HCT116 (cell line): Measurements from ENCODE around the gene STARD8. TPM values are rescaled to one million over a fixed set of nuclear protein-coding genes. Genes with fewer than 3 reads are reported as not detected.
"Not testable (repeated sequence)": the region's sequence is repeated elsewhere in the genome, so short reads cannot be mapped to it uniquely, and the experiment has no call there.

ENCODE experiments used
- ATAC-seq: fragments of 200-7000 bp; cut with Tn5 transposase; 2 replicates; pipeline ENCODE4 v1.9.1; 2020; ENCODE audit warnings: mild to moderate bottlenecking, moderate library complexity
- BruUV-seq: library from RNA; stranded (reverse); fragments of 400-500 nt; replicated peaks from 2 replicates; lab custom pipeline; 2021; lab: Mats Ljungman, UMichigan
- CTCF ChIA-PET: fragments of 300-600 bp; sonication (Branson Sonifier 250); formaldehyde crosslinking; loops from one replicate; lab custom pipeline; 2021; ENCODE audit warnings: antibody characterized with exemption; lab: Charles Lee
- POLR2A ChIA-PET: fragments of 300-600, 350-600 bp; sonication (Branson Sonifier 250); formaldehyde crosslinking; loops from one replicate; lab custom pipeline; 2021; ENCODE audit warnings: antibody characterized with exemption; lab: Charles Lee
- RAD21 ChIA-PET, 2 experiments: fragments of 300-600 bp; sonication (Branson Sonifier 250); formaldehyde crosslinking; loops; one replicate each; lab custom pipeline; 2023; ENCODE audit warnings: low total read pairs in 2 of 2; ENCODE audit not compliant: uncharacterized antibody in 2 of 2, unreplicated experiment in 2 of 2, low non-redundant PET in 1 of 2; lab: Charles Lee
- DNase-seq: peaks from one replicate; pipeline ENCODE4 v3.0.0-alpha.2; 2010; ENCODE audit warnings: low read depth, low spot score
- H2AFZ ChIP-seq: fragments of 200-600 bp; shearing (Covaris generic), sonication (generic); 2 replicates; pipeline ENCODE4 v1.6.1; 2017; ENCODE audit warnings: low read depth, mixed run types, mixed read lengths, antibody characterized with exemption, low read length; ENCODE audit not compliant: poor library complexity, severe bottlenecking
- H3K27ac ChIP-seq: 2 replicates; pipeline ENCODE4 v1.5.1; 2012; ENCODE audit warnings: low read depth, low read length
- H3K27me3 ChIP-seq: fragments of 200-600 bp; sonication (generic); 2 replicates; pipeline ENCODE4 v1.6.1; 2016; ENCODE audit warnings: mixed run types, low read length, mixed read lengths; ENCODE audit not compliant: insufficient read depth
- H3K36me3 ChIP-seq, 2 experiments: fragments of 200-500 bp in 1 of 2; fragments of 200-600 bp in 1 of 2; sonication (Bioruptor generic) in 1 of 2; sonication (generic) in 1 of 2; 2 replicates each; pipeline versions ENCODE4 v1.5.1 to v1.6.1; 2014 to 2016; ENCODE audit warnings: low read length in 2 of 2, inconsistent platforms in 1 of 2, mixed read lengths in 1 of 2, mixed run types in 1 of 2; ENCODE audit not compliant: insufficient read depth in 2 of 2, control insufficient read depth in 1 of 2
- H3K4me1 ChIP-seq, 2 experiments: fragments of 200-600 bp in 1 of 2; sonication (generic) in 1 of 2; 2 replicates each; pipeline versions ENCODE4 v1.5.1 to v1.6.1; 2012 to 2017; ENCODE audit warnings: low read length in 2 of 2, inconsistent platforms in 1 of 2, mild to moderate bottlenecking in 1 of 2, mixed read lengths in 1 of 2, mixed run types in 1 of 2, moderate library complexity in 1 of 2; ENCODE audit not compliant: insufficient read depth in 2 of 2, control insufficient read depth in 1 of 2
- H3K4me2 ChIP-seq: fragments of 200-600 bp; sonication (generic); 2 replicates; pipeline ENCODE4 v1.6.1; 2017; ENCODE audit warnings: mixed run types, low read length, mixed read lengths
- H3K4me3 ChIP-seq, 2 experiments: fragments of 200-600 bp in 1 of 2; sonication (generic) in 1 of 2; replicated peaks in 1 of 2; 2 replicates each; pipeline ENCODE4 v1.5.1; 2011 to 2016; ENCODE audit warnings: low read length in 2 of 2, control low read depth in 1 of 2, low read depth in 1 of 2, mild to moderate bottlenecking in 1 of 2, mixed read lengths in 1 of 2, mixed run types in 1 of 2
- H3K79me2 ChIP-seq: fragments of 200-600 bp; sonication (generic); 2 replicates; pipeline ENCODE4 v1.6.1; 2017; ENCODE audit warnings: mild to moderate bottlenecking, mixed run types, low read length, moderate library complexity, mixed read lengths; ENCODE audit not compliant: insufficient read depth
- H3K9ac ChIP-seq: fragments of 200-600 bp; sonication (generic); 2 replicates; pipeline ENCODE4 v1.6.1; 2016; ENCODE audit warnings: low read length, mixed read lengths
- H3K9me2 ChIP-seq: fragments of 200-600 bp; sonication (generic), shearing (Covaris generic); 2 replicates; pipeline ENCODE4 v1.6.1; 2017; ENCODE audit warnings: mixed run types, mild to moderate bottlenecking, moderate library complexity; ENCODE audit not compliant: insufficient read depth
- H3K9me3 ChIP-seq, 2 experiments: fragments of 200-500 bp in 1 of 2; fragments of 200-600 bp in 1 of 2; sonication (Bioruptor generic) in 1 of 2; sonication (generic) in 1 of 2; 2 replicates each; pipeline ENCODE4 v1.6.1; 2014 to 2017; ENCODE audit warnings: low read length in 2 of 2, mixed read lengths in 2 of 2, inconsistent platforms in 1 of 2, low read depth in 1 of 2, mild to moderate bottlenecking in 1 of 2, mixed run types in 1 of 2, moderate library complexity in 1 of 2; ENCODE audit not compliant: control insufficient read depth in 1 of 2, insufficient read depth in 1 of 2
- H4K20me1 ChIP-seq: fragments of 200-600 bp; sonication (generic), shearing (Covaris generic); 2 replicates; pipeline ENCODE4 v1.6.1; 2017; ENCODE audit warnings: mixed run types, mild to moderate bottlenecking, moderate library complexity; ENCODE audit not compliant: insufficient read depth
- CBX3 ChIP-seq: IDR thresholded peaks from 2 replicates; pipeline ENCODE4 v1.6.1; 2012; ENCODE audit warnings: low read depth
- ELF1 ChIP-seq: IDR thresholded peaks from 2 replicates; pipeline ENCODE4 v1.6.1; 2012; ENCODE audit warnings: low read depth, borderline replicate concordance
- EZH2 ChIP-seq: fragments of 200-600 bp; sonication (generic); IDR thresholded peaks from 2 replicates; pipeline ENCODE4 v1.6.1; 2017; ENCODE audit warnings: antibody characterized with exemption, mixed run types
- JUND ChIP-seq: IDR thresholded peaks from 2 replicates; pipeline ENCODE4 v1.6.1; 2012
- SRF ChIP-seq: IDR thresholded peaks from 2 replicates; pipeline ENCODE4 v1.6.1; 2012; ENCODE audit warnings: low read depth
- YY1 ChIP-seq: IDR thresholded peaks from 2 replicates; pipeline ENCODE4 v1.6.1; 2011; ENCODE audit warnings: low read length, low read depth, moderate library complexity, mild to moderate bottlenecking; ENCODE audit not compliant: insufficient replicate concordance; ENCODE audit errors: extremely low read depth
- intact Hi-C: fragments of 100-400 bp; cut with micrococcal nuclease; formaldehyde crosslinking; loops from 2 replicates; pipeline ENCODE4 v1.10.0; 2022
- total RNA-seq: library from RNA; stranded (reverse); gene quantifications from one replicate; pipeline ENCODE4 v1.2.1, GENCODE V29; 2021; ENCODE audit not compliant: unreplicated experiment
- TF ChIP-seq, protein P1 (sequence below): IDR thresholded peaks from 2 replicates; pipeline ENCODE4 v1.6.1; 2011; ENCODE audit warnings: mild to moderate bottlenecking, low read length, moderate library complexity; ENCODE audit not compliant: insufficient replicate concordance; ENCODE audit errors: extremely low read depth

STARD8 gene
- total RNA-seq, 1 experiment from 2014 or later, result 5.4 TPM

DNA sequence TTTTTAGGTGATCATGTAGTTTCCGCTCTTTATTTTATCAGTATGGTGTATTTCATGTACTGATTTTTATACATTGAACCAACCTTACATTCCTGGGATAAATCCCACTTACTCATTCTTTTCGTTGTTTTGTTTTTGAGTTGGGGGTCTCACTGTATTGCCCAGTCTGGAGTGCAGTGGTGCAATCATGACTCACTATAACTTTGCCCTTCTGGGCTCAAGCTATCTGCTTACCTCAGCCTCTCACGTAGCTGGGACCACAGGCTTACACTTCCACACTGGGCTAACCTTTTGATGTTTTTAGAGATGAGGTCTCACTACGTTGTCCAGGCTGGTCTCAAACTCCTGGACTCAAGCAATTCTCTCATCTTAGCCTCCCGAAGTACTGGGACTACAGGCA lies 19.5 kb upstream of the STARD8 start:
- H3K36me3 ChIP-seq, result no peaks in the 10 kb centered on the region
- H2AFZ ChIP-seq, result no peak overlapping the region
- H3K4me3 ChIP-seq, result no peak overlapping the region
- H4K20me1 ChIP-seq, result no peaks in the 10 kb centered on the region
- DNase-seq (no peak), ATAC-seq (no peak)
- no peaks in the 10 kb centered on the region for H3K9me3 ChIP-seq
- ChIA-PET POLR2A (no interaction called here), CTCF (no interaction called here), RAD21 (no interaction called here)
- H3K79me2 ChIP-seq, result no peaks in the 10 kb centered on the region
- H3K4me1 ChIP-seq, result no peaks in the 10 kb centered on the region
- TF ChIP-seq EZH2 (no peak), CBX3 (no peak), JUND (no peak), ELF1 (no peak), YY1 (no peak), SRF (no peak)
- TF ChIP-seq, protein P1, sequence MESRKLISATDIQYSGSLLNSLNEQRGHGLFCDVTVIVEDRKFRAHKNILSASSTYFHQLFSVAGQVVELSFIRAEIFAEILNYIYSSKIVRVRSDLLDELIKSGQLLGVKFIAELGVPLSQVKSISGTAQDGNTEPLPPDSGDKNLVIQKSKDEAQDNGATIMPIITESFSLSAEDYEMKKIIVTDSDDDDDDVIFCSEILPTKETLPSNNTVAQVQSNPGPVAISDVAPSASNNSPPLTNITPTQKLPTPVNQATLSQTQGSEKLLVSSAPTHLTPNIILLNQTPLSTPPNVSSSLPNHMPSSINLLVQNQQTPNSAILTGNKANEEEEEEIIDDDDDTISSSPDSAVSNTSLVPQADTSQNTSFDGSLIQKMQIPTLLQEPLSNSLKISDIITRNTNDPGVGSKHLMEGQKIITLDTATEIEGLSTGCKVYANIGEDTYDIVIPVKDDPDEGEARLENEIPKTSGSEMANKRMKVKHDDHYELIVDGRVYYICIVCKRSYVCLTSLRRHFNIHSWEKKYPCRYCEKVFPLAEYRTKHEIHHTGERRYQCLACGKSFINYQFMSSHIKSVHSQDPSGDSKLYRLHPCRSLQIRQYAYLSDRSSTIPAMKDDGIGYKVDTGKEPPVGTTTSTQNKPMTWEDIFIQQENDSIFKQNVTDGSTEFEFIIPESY, result no peak
- no peaks in the 10 kb centered on the region for H3K27me3 ChIP-seq
- BruUV-seq, result no TSS peak
- no peak overlapping the region for H3K9ac ChIP-seq
- no peak overlapping the region for H3K27ac ChIP-seq
- H3K9me2 ChIP-seq, result no peaks in the 10 kb centered on the region
- no peak overlapping the region for H3K4me2 ChIP-seq
- intact Hi-C loops, result no loop called here

DNA sequence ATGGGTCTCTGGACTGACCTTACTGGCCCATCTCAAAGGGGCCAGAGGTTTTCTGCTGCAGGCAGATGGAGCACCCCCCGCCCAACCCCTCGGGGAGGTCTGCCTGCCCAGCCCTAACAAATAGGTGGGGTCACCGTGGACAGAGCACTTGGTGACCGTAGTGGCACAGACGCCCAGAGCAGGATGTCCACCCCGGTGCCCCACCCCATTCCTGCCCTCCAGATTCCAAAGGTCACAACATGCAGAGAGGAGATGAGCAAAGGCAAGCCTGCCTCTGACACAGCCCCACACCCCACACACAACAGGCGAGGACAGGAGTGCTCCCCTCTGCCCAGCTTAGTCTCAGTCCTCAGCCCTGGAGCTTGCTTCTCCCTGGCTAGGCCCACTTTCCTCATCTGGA lies 17.5 kb upstream of the STARD8 start:
- ATAC-seq, BruUV-seq, H3K4me2 ChIP-seq: not testable (repeated sequence)

More for the DNA sequence above, 17.5 kb upstream of the STARD8 start:
- H3K4me3 ChIP-seq, H3K4me1 ChIP-seq, intact Hi-C loops, CTCF ChIA-PET, H3K9me2 ChIP-seq, H3K79me2 ChIP-seq, H4K20me1 ChIP-seq, RAD21 ChIA-PET, H3K9ac ChIP-seq, POLR2A ChIA-PET, H3K9me3 ChIP-seq, H3K36me3 ChIP-seq, H3K27ac ChIP-seq, H3K27me3 ChIP-seq, H2AFZ ChIP-seq, DNase-seq: not testable (repeated sequence)
